ENCODE data around the gene CDT1. TPM values are rescaled to one million over a fixed set of nuclear protein-coding genes. Genes with fewer than 3 reads are reported as not detected.

CDT1 gene
- total and polyA plus RNA-seq, 10 of the 15 experiments (the other 5 are each of a cell fraction or from before 2014, with no cell fraction given): 0.50 to 87.6 (median 8.8) TPM

GRCh38 chr16:88785106-88785924 lies 18.3 kb upstream of the CDT1 start, which contains the start of gene PIEZO1 (continued):
- TF ChIP-seq E4F1 (IDR thresholded peaks at IDR 0.05; ENCODE audit: borderline replicate concordance, partially characterized antibody) (no peak), HDAC2 (IDR thresholded peaks at IDR 0.05) (no peak), TBL1XR1 (IDR thresholded peaks at IDR 0.05; ENCODE audit: low read depth, low read length) (no peak), RELB (IDR thresholded peaks at IDR 0.05; ENCODE audit: low read depth) (no peak), MLLT1 (IDR thresholded peaks at IDR 0.05) (no peak), NBN (IDR thresholded peaks at IDR 0.05) (no peak), PRDM15 (CRISPR knock-in tag; IDR thresholded peaks at IDR 0.05) (no peak), NFIC (IDR thresholded peaks at IDR 0.05; ENCODE audit: low read depth, low read length) (no peak), TCF12 (IDR thresholded peaks at IDR 0.05; ENCODE audit: low read depth, low read length) (no peak), ATF2 (IDR thresholded peaks at IDR 0.05; ENCODE audit: low read length) (no peak), TCF7 (IDR thresholded peaks at IDR 0.05; ENCODE audit: borderline replicate concordance) (no peak), CBX5 (IDR thresholded peaks at IDR 0.05; ENCODE audit: low read depth) (no peak), ATF3 (IDR thresholded peaks at IDR 0.05; ENCODE audit: borderline replicate concordance, extremely low read depth, low read depth, low read length) (no peak), EED (IDR thresholded peaks at IDR 0.05; ENCODE audit: low read depth) (peak; percentile 56; the same call in 1 of the 2 replicates), PAX5 (IDR thresholded peaks at IDR 0.05; ENCODE audit: borderline replicate concordance, low read depth, low read length) (no peak), PAX8 (IDR thresholded peaks at IDR 0.05) (no peak), NFXL1 (IDR thresholded peaks at IDR 0.05; ENCODE audit: borderline replicate concordance) (peak; percentile 40; the same call in 1 of the 2 replicates), ESRRA (IDR thresholded peaks at IDR 0.05; ENCODE audit: low read length) (no peak)
